ENCODE measurements around the gene SFMBT2. TPM values are rescaled to one million over a fixed set of nuclear protein-coding genes. Genes with fewer than 3 reads are reported as not detected.
"Not testable (repeated sequence)": the region's sequence is repeated elsewhere in the genome, so short reads cannot be mapped to it uniquely, and the experiment has no call there.

Gene SFMBT2
- total RNA-seq, 6 experiments from 2014 or later: 0.03 to 0.12 (median 0.06) TPM

DNA sequence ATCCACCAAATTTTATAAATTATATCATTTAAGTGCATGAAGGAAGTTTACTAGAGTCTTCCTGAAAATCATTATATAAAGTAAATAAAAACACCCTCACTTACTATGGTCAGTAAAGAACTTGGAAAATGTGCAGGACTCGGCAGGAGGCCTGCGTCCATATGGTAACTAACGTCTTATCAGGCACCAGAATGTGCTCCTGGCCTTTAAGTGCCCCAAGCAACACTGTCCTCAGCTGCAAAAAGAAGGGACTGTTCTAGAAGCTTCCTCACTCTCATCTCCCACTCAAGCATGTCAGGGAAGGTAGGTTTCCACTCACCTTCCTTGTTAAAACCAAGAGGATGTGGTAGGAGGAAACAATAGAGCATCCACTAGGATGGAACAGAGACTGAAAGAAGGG, 11.3 kb downstream of the SFMBT2 start:
- H3K36me3 Mint-ChIP-seq (ENCODE audit: low read depth): no peaks in the 10 kb centered on the region
- peaks cover 16% of the 10 kb centered on the region for H3K9me3 Mint-ChIP-seq
- H3K27ac Mint-ChIP-seq: no peak overlapping the region
- TF ChIP-seq, protein P1, sequence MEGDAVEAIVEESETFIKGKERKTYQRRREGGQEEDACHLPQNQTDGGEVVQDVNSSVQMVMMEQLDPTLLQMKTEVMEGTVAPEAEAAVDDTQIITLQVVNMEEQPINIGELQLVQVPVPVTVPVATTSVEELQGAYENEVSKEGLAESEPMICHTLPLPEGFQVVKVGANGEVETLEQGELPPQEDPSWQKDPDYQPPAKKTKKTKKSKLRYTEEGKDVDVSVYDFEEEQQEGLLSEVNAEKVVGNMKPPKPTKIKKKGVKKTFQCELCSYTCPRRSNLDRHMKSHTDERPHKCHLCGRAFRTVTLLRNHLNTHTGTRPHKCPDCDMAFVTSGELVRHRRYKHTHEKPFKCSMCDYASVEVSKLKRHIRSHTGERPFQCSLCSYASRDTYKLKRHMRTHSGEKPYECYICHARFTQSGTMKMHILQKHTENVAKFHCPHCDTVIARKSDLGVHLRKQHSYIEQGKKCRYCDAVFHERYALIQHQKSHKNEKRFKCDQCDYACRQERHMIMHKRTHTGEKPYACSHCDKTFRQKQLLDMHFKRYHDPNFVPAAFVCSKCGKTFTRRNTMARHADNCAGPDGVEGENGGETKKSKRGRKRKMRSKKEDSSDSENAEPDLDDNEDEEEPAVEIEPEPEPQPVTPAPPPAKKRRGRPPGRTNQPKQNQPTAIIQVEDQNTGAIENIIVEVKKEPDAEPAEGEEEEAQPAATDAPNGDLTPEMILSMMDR (IDR thresholded peaks at IDR 0.05): no peak
- no peaks in the 10 kb centered on the region for H3K4me1 Mint-ChIP-seq (ENCODE audit: low read depth)
- H3K4me3 Mint-ChIP-seq: no peak overlapping the region
- no peak for DNase-seq
- H3K27me3 Mint-ChIP-seq (ENCODE audit: insufficient read depth): no peaks in the 10 kb centered on the region

DNA sequence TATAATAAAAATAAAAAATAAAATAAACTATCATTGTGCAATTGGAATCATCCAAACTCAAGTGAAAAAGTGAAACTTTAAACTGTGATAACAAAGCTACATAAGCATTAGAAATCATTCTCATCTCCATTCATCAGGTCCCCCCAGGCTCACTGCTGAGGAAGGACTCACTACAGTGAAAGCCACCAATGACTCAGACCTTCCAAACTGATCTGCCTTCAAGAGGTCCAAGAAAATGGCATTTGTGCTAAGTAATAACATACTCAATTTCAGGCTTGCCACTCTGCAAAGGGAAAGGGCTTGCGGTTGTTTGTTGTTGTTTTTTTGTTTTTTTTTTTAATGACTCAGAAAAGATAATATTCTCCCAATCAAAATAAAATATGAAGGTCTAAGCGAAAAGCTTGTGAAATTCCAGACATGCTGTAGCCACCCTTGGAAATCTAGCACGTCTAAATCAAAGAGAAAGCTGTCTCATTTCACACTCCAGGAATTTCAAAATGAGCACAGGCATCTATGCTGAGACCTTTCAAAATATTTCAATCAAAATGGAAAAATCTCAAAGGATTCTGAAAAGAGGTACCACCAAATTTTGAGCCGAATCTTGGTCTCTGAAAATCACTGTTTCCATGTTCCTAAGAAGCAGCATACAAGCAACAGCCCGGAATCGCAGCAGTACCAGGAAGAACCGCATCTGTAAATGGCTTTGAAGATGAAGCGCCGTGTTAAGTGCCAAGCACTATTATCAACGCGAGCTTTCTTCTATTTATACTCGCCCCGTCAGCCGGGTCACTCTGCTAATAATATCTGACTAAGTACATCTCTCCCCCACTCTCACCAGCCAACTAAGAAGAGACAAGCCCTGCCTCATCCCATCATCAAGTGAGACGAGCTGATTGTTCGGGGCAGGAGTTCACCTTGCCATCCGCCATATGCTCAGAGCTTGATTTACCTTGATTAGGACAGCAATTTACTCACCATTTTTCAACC, 13.5 kb downstream of the SFMBT2 start:
- Mint-ChIP-seq H3K36me3 (ENCODE audit: low read depth) (no peaks in the 10 kb centered on the region), H3K4me1 (ENCODE audit: low read depth) (no peaks in the 10 kb centered on the region), H3K27me3 (ENCODE audit: insufficient read depth) (no peaks in the 10 kb centered on the region), H3K27ac (no peak overlapping the region), H3K4me3 (no peak overlapping the region), H3K9me3 (peaks cover 26% of the 10 kb centered on the region)
- TF ChIP-seq, protein P1 (IDR thresholded peaks at IDR 0.05): no peak
- no peak for DNase-seq

DNA sequence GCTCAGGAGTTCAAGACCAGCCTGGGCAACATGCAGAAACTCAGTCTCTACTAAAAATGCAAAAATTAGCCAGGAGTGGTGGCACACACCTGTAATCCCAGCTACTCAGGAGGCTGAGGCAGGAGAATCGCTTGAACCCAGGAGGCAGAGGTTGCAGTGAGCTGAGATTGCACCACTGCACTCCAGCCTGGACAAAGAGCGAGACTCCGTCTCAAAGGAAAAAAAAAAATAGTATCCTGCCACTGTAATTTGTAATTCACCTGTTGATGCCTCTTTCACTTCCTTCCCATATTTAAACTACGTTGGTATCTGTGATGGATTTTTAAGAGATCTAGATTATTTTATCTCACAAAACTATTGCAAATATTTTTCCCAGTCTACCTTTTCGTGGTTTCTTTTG, 18.5 kb downstream of the SFMBT2 start:
- not testable (repeated sequence) for H3K36me3 Mint-ChIP-seq (ENCODE audit: low read depth); DNase-seq; H3K4me3 Mint-ChIP-seq; H3K4me1 Mint-ChIP-seq (ENCODE audit: low read depth); H3K27me3 Mint-ChIP-seq (ENCODE audit: insufficient read depth); H3K27ac Mint-ChIP-seq
- peaks cover 32% of the 10 kb centered on the region for H3K9me3 Mint-ChIP-seq

DNA sequence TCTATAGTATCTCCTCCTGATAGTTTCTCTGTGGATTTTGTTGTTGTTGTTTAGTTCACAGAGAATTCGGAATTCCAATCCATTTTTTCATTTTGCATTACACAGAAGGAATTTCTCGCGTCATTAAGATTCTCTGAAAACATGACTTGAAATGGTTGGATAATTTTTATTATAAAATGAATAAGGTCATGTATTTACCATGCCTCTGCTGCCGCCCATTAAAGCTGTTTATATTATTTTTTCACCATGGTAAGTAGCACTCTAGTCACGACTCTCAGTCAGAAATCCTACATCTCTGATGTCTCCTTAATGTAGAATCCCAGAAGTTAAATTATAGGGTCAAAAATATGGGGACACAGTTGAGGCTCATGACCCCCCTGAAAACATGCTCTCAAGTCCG, 19.1 kb downstream of the SFMBT2 start:
- Mint-ChIP-seq H3K4me1 (ENCODE audit: low read depth) (no peaks in the 10 kb centered on the region), H3K27ac (no peak overlapping the region), H3K4me3 (no peak overlapping the region), H3K36me3 (ENCODE audit: low read depth) (peaks cover 5% of the 10 kb centered on the region; the same call in 1 of the 2 replicates), H3K27me3 (ENCODE audit: insufficient read depth) (no peaks in the 10 kb centered on the region), H3K9me3 (peaks cover 36% of the 10 kb centered on the region)
- TF ChIP-seq, protein P1 (IDR thresholded peaks at IDR 0.05): no peak
- no peak for DNase-seq

DNA sequence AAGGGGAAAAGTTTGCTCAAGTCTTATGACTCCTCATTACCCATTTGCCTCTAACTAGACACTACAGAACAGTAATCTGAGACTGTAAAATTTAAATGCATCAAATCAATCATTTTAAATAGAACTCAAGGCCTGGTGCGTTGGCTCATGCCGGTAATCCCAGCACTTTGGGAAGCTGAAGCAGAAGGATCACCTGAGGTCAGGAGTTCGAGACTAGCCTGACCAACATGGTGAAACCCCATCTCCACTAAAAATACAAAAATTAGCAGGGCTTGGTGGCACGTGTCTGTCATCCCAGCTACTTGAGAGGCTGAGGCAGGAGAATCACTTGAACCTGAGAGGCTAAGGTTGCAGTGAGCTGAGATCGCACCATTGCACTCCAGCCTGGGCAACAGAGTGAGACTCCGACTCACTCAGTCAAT, 20.1 kb downstream of the SFMBT2 start:
- H3K4me3 Mint-ChIP-seq; H3K36me3 Mint-ChIP-seq (ENCODE audit: low read depth); H3K27me3 Mint-ChIP-seq (ENCODE audit: insufficient read depth); H3K27ac Mint-ChIP-seq; DNase-seq; H3K4me1 Mint-ChIP-seq (ENCODE audit: low read depth): not testable (repeated sequence)
- peaks cover 39% of the 10 kb centered on the region for H3K9me3 Mint-ChIP-seq

DNA sequence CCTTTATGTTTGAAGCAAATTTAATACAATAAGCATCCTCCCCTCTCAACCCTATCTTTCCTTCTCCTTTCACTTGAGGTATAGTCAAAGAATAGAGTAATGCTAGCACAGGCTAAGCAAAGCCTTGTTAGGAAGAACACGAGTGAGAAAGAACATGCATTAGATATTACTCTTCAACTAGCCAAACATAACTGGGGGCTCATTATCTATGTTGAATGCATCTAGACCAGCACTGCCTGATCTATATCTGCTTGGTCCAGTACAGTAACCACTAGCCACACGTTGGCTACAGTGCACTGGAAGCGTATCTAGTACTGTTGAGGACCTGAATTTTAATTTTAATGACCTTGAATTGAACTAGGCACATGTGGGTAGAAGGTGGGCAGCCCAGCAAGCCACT, 21.0 kb downstream of the SFMBT2 start:
- Mint-ChIP-seq H3K36me3 (ENCODE audit: low read depth) (peaks cover 5% of the 10 kb centered on the region; the same call in 1 of the 2 replicates), H3K27me3 (ENCODE audit: insufficient read depth) (no peaks in the 10 kb centered on the region; the same call in 1 of the 2 replicates), H3K27ac (no peak overlapping the region)

More for the DNA sequence above, 21.0 kb downstream of the SFMBT2 start:
- Mint-ChIP-seq H3K4me3 (no peak overlapping the region), H3K4me1 (ENCODE audit: low read depth) (no peaks in the 10 kb centered on the region), H3K9me3 (peaks cover 41% of the 10 kb centered on the region)
- no peak for DNase-seq
- TF ChIP-seq, protein P1 (IDR thresholded peaks at IDR 0.05): no peak

Measured in HFFc6 (cell line).